Measurements from ENCODE around the gene MAP2K4.

GRCh38 chr17:12046786-12047185 lies 26.1 kb downstream of the MAP2K4 start:
- TF ChIP-seq CTCF (IDR thresholded peaks at IDR 0.05; ENCODE audit: low read depth, low read length, poor library complexity, severe bottlenecking) (no peak), EZH2phosphoT487 (IDR thresholded peaks at IDR 0.05; ENCODE audit: borderline replicate concordance, low read length) (no peak)
